Subcutaneous abdominal adipose tissue (tissue), 5 donors: ENCODE measurements around the gene AFM.

Source experiments
- H3K27ac ChIP-seq: one replicate; pipeline ENCODE4 v1.7.0; 2013; ENCODE audit warnings: low read depth, mild to moderate bottlenecking, inconsistent platforms, low read length, moderate library complexity
- H3K27me3 ChIP-seq, 5 donors: one replicate each; pipeline ENCODE4 v1.7.0; 2013; ENCODE audit warnings: low read length in 5 of 5, inconsistent platforms in 1 of 5; ENCODE audit not compliant: control insufficient read depth in 5 of 5, insufficient read depth in 4 of 5
- H3K36me3 ChIP-seq, 5 donors: one replicate each; pipeline ENCODE4 v1.7.0; 2013; ENCODE audit warnings: low read length in 5 of 5; ENCODE audit not compliant: control insufficient read depth in 5 of 5, insufficient read depth in 5 of 5
- H3K4me1 ChIP-seq, 5 donors: one replicate each; pipeline ENCODE4 v1.7.0; 2013; ENCODE audit warnings: low read length in 5 of 5, mild to moderate bottlenecking in 3 of 5, moderate library complexity in 1 of 5; ENCODE audit not compliant: control insufficient read depth in 5 of 5, insufficient read depth in 5 of 5
- H3K4me3 ChIP-seq, 5 donors: one replicate each; pipeline ENCODE4 v1.7.0; 2013; ENCODE audit warnings: low read length in 5 of 5, low read depth in 1 of 5
- H3K9ac ChIP-seq, 5 donors: one replicate each; pipeline ENCODE4 v1.7.0; 2013; ENCODE audit warnings: low read length in 5 of 5, mild to moderate bottlenecking in 4 of 5, moderate library complexity in 3 of 5
- H3K9me3 ChIP-seq, 5 donors: one replicate each; pipeline ENCODE4 v1.7.0; 2013; ENCODE audit warnings: low read length in 5 of 5; ENCODE audit not compliant: control insufficient read depth in 5 of 5
- donor health status: healthy.
- donor health status: healthy.
- donor health status: healthy.
- donor health status: healthy.
- donor health status: healthy.

AFM gene

GRCh38 chr4:73448448-73449203 is 32.9 kb upstream of the AFM start:
- no peaks in the 10 kb centered on the region for H3K27me3 ChIP-seq
- H3K9me3 ChIP-seq: no peaks in the 10 kb centered on the region
- no peak overlapping the region for H3K4me3 ChIP-seq
- H3K4me1 ChIP-seq: peaks cover 0 to 13% (median 0%) of the 10 kb centered on the region in 5 donors
- H3K36me3 ChIP-seq: no peaks in the 10 kb centered on the region
- no peak overlapping the region for H3K27ac ChIP-seq
- no peak overlapping the region for H3K9ac ChIP-seq

DNA sequence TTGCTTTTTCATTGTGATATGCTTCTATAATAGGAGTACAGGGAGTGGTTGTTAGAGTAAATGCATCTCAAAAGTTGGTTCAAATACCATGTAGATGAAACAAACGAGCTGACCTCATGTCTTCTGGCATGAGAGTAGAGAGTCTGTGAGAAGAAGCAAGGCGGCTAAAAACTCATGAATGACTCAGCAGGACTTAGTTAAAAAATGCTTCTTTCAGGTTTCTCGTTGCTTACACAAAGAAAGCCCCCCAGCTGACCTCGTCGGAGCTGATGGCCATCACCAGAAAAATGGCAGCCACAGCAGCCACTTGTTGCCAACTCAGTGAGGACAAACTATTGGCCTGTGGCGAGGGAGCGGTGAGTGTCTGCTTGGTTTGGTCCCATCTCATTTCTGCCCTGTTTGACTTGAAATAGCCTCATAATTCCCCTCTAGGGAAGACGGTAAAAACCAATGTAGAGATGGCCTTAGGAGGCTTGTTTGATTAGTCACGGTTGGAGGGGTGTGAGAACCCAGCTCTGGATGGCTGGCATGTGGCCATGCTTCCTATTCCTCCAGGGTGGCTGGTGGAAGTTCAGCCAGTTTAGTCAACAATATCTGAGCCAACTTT is 31.0 kb upstream of the AFM start:
- H3K36me3 ChIP-seq: no peaks in the 10 kb centered on the region
- H3K27ac ChIP-seq: no peak overlapping the region
- no peaks in the 10 kb centered on the region for H3K9me3 ChIP-seq
- peak overlapping the region in 2 of 5 donors; percentile 7 to 32 for H3K4me3 ChIP-seq
- H3K9ac ChIP-seq: no peak overlapping the region
- H3K4me1 ChIP-seq: peaks cover 0 to 13% (median 0%) of the 10 kb centered on the region in 5 donors
- H3K27me3 ChIP-seq: no peaks in the 10 kb centered on the region

GRCh38 chr4:73451404-73451803 is 30.1 kb upstream of the AFM start:
- no peak overlapping the region for H3K9ac ChIP-seq
- no peak overlapping the region for H3K27ac ChIP-seq
- H3K27me3 ChIP-seq: peaks cover 0 to 2% (median 0%) of the 10 kb centered on the region in 5 donors
- H3K4me1 ChIP-seq: peaks cover 0 to 13% (median 0%) of the 10 kb centered on the region in 5 donors
- no peak overlapping the region for H3K4me3 ChIP-seq
- no peaks in the 10 kb centered on the region for H3K9me3 ChIP-seq
- H3K36me3 ChIP-seq: no peaks in the 10 kb centered on the region

DNA sequence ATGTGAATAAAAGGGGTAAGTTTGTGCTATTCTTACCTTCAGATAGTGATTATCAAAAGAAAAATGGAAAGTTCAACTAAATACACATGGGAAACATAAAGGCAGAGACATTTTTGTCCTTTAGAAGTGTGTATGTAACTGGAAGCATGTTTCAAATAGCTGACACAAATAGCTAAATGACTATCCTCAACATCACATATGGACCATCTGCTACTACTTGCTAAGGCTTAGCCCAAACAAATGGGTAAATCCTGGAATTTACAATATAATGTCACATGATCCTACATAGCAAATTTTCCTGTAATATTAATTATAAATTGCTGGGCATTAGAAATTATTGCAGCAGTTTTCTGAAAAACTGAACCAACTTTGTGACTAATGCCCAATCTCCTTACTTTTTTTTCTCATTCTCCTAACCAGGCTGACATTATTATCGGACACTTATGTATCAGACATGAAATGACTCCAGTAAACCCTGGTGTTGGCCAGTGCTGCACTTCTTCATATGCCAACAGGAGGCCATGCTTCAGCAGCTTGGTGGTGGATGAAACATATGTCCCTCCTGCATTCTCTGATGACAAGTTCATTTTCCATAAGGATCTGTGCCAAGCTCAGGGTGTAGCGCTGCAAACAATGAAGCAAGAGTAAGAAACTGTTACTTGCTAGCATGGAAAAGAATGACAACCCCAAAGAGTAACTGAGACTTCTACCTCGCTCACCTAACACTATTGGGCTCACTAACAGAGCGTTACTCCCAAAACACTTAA is 29.4 kb upstream of the AFM start:
- no peaks in the 10 kb centered on the region for H3K9me3 ChIP-seq
- peaks cover 0 to 13% (median 0%) of the 10 kb centered on the region in 5 donors for H3K4me1 ChIP-seq
- H3K27ac ChIP-seq: no peak overlapping the region
- H3K4me3 ChIP-seq: no peak overlapping the region
- no peaks in the 10 kb centered on the region for H3K36me3 ChIP-seq
- H3K27me3 ChIP-seq: peaks cover 0 to 3% (median 0%) of the 10 kb centered on the region in 5 donors
- no peak overlapping the region for H3K9ac ChIP-seq

GRCh38 chr4:73452953-73453700 is 28.4 kb upstream of the AFM start:
- H3K9me3 ChIP-seq: no peaks in the 10 kb centered on the region
- H3K27me3 ChIP-seq: peaks cover 0 to 3% (median 0%) of the 10 kb centered on the region in 5 donors
- H3K9ac ChIP-seq: no peak overlapping the region
- no peaks in the 10 kb centered on the region for H3K36me3 ChIP-seq
- no peak overlapping the region for H3K4me3 ChIP-seq
- no peak overlapping the region for H3K27ac ChIP-seq
- peaks cover 0 to 13% (median 0%) of the 10 kb centered on the region in 5 donors for H3K4me1 ChIP-seq

GRCh38 chr4:73453701-73454005 is 27.9 kb upstream of the AFM start:
- Histone ChIP-seq H3K9me3 (no peaks in the 10 kb centered on the region), H3K27ac (no peak overlapping the region), H3K4me1 (peaks cover 0 to 13% (median 0%) of the 10 kb centered on the region in 5 donors), H3K4me3 (no peak overlapping the region), H3K9ac (no peak overlapping the region), H3K36me3 (no peaks in the 10 kb centered on the region), H3K27me3 (peaks cover 0 to 3% (median 0%) of the 10 kb centered on the region in 5 donors)

- no peak overlapping the region for H3K4me3 ChIP-seq
Observed at GRCh38 chr4:73454920-73455319, 26.6 kb upstream of the AFM start.

DNA sequence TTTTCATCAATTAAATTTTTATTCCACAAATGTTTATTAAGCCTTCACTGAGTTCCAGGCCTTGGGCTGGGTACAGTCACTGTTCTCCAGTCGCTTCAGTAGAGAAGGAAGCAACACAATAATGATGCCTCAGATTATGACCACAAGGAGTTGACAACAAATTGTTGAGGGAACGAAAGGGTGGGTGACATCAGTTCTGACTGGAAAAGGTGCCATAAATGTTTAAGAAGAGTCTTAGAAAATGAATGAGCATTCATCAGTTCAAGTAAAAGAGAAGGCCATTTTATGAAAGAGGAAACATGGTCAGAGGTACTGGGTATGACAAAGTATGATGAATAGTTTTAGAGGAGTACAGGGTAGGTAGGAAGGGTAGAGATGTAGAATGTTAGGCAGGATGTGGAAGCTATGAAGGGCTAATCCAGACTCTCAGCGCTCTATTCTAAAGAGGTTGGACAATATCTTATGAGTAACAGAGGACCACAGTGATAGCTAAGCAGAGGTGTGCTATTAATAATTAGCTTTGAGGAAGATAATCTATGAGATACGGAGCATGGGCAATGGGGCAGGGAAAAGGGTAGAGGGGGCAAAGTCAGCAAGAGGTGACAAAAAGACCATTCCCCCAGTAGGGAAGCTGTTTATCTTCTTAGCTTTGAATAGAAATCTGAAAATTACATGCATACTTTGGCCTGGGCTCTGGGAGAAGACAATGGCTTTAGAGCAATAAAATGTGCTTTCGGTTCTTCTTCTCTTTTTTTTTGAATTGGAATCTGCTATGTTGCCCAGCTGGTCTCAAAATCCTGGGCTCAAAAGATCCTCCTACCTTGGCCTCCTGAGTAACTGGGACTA is 25.1 kb upstream of the AFM start:
- Histone ChIP-seq H3K27ac (no peak overlapping the region), H3K4me1 (no peaks in the 10 kb centered on the region), H3K27me3 (peaks cover 0 to 3% (median 0%) of the 10 kb centered on the region in 5 donors), H3K4me3 (no peak overlapping the region), H3K9me3 (no peaks in the 10 kb centered on the region), H3K36me3 (no peaks in the 10 kb centered on the region), H3K9ac (no peak overlapping the region)

More at GRCh38 chr4:73454920-73455319, 26.6 kb upstream of the AFM start:
- Histone ChIP-seq H3K36me3 (no peaks in the 10 kb centered on the region), H3K9me3 (no peaks in the 10 kb centered on the region), H3K4me1 (peaks cover 0 to 13% (median 0%) of the 10 kb centered on the region in 5 donors), H3K9ac (no peak overlapping the region), H3K27me3 (peaks cover 0 to 3% (median 0%) of the 10 kb centered on the region in 5 donors), H3K27ac (no peak overlapping the region)
